ENCODE results near the gene BABAM1. TPM values are rescaled to one million over a fixed set of nuclear protein-coding genes. Genes with fewer than 3 reads are reported as not detected.

Gene BABAM1
- total RNA-seq, 1 experiment from 2014 or later, result 133 TPM

- DNase-seq (ENCODE audit: low read depth), result no peak
Measured at GRCh38 chr19:17243211-17243829, 23.9 kb upstream of the BABAM1 start.

GRCh38 chr19:17243830-17244617 is 23.2 kb upstream of the BABAM1 start:
- peak; percentile 60 for DNase-seq (ENCODE audit: low read depth)

GRCh38 chr19:17244618-17245534 is 22.4 kb upstream of the BABAM1 start:
- no peak for DNase-seq (ENCODE audit: low read depth)

- no peak for DNase-seq (ENCODE audit: low read depth)
Measured at GRCh38 chr19:17245535-17245984, 21.7 kb upstream of the BABAM1 start, which contains the start of gene NR2F6. TSS of gene NR2F6 (minus strand) at chr19:17245919. CDS start at chr19:17245220, 699 bp downstream.

- no peak for DNase-seq (ENCODE audit: low read depth)
Measured at GRCh38 chr19:17246681-17247425, 20.4 kb upstream of the BABAM1 start.

- no peak for DNase-seq (ENCODE audit: low read depth)
Measured at GRCh38 chr19:17248011-17248776, 19.0 kb upstream of the BABAM1 start.

GRCh38 chr19:17249887-17250548 is 17.2 kb upstream of the BABAM1 start:
- no peak for DNase-seq (ENCODE audit: low read depth)

GRCh38 chr19:17254636-17255035 is 12.6 kb upstream of the BABAM1 start:
- no peak for DNase-seq (ENCODE audit: low read depth)

- no peak for DNase-seq (ENCODE audit: low read depth)
Measured at GRCh38 chr19:17255150-17255621, 12.1 kb upstream of the BABAM1 start.

- no peak for DNase-seq (ENCODE audit: low read depth)
Measured at GRCh38 chr19:17256130-17256529, 11.1 kb upstream of the BABAM1 start.

- no peak for DNase-seq (ENCODE audit: low read depth)
Measured at GRCh38 chr19:17259118-17259780, 8.0 kb upstream of the BABAM1 start.

- DNase-seq (ENCODE audit: low read depth), result no peak
Measured at GRCh38 chr19:17259934-17260333, 7.3 kb upstream of the BABAM1 start.

- peak; percentile 69 for DNase-seq (ENCODE audit: low read depth)
Measured at GRCh38 chr19:17260842-17261325, 6.4 kb upstream of the BABAM1 start.

- no peak for DNase-seq (ENCODE audit: low read depth)
Measured at GRCh38 chr19:17262557-17262956, 4.7 kb upstream of the BABAM1 start.

- no peak for DNase-seq (ENCODE audit: low read depth)
Measured at GRCh38 chr19:17263712-17264640, 3.3 kb upstream of the BABAM1 start.

- DNase-seq (ENCODE audit: low read depth), result no peak
Measured at GRCh38 chr19:17264641-17264979, 2.6 kb upstream of the BABAM1 start, which contains the start of gene USHBP1. TSS of gene USHBP1 (minus strand) at chr19:17264745. CDS start at chr19:17264299, 446 bp downstream.

GRCh38 chr19:17266026-17266425 is 1.2 kb upstream of the BABAM1 start:
- DNase-seq (ENCODE audit: low read depth), result no peak

GRCh38 chr19:17266589-17266974 is 661 bp upstream of the BABAM1 start:
- no peak for DNase-seq (ENCODE audit: low read depth)

All from RPMI7951 (cell line).